Measurements from ENCODE around the gene THSD4.

THSD4 gene

GRCh38 chr15:71739355-71739754 lies 624.1 kb downstream of the THSD4 start:
- no peak for DNase-seq

- no peak for DNase-seq
These were observed 627.7 kb downstream of the THSD4 start for GRCh38 chr15:71742964-71743363.

- peak; percentile 59 for DNase-seq
These were observed 628.7 kb downstream of the THSD4 start for GRCh38 chr15:71743861-71744382.

GRCh38 chr15:71746719-71747118 lies 631.4 kb downstream of the THSD4 start:
- no peak for DNase-seq

GRCh38 chr15:71747128-71748083 lies 632.1 kb downstream of the THSD4 start:
- DNase-seq, result no peak

GRCh38 chr15:71748293-71748718 lies 633.0 kb downstream of the THSD4 start:
- DNase-seq, result no peak

GRCh38 chr15:71749500-71749899 lies 634.2 kb downstream of the THSD4 start:
- no peak for DNase-seq

GRCh38 chr15:71752128-71752527 lies 636.9 kb downstream of the THSD4 start:
- no peak for DNase-seq

GRCh38 chr15:71752604-71753289 lies 637.5 kb downstream of the THSD4 start:
- DNase-seq, result no peak

- no peak for DNase-seq
These were observed 638.1 kb downstream of the THSD4 start for GRCh38 chr15:71753346-71753745.

- DNase-seq, result no peak
These were observed 639.4 kb downstream of the THSD4 start for GRCh38 chr15:71754660-71755059.

GRCh38 chr15:71755092-71755970 lies 640.1 kb downstream of the THSD4 start:
- DNase-seq, result no peak

- no peak for DNase-seq
These were observed 641.5 kb downstream of the THSD4 start for GRCh38 chr15:71756599-71757352.

- DNase-seq, result no peak
These were observed 642.7 kb downstream of the THSD4 start for GRCh38 chr15:71757741-71758530.

- DNase-seq, result no peak
These were observed 643.4 kb downstream of the THSD4 start for GRCh38 chr15:71758711-71759110.

- DNase-seq, result no peak
These were observed 645.6 kb downstream of the THSD4 start for GRCh38 chr15:71760852-71761251.

GRCh38 chr15:71761649-71762048 lies 646.4 kb downstream of the THSD4 start:
- DNase-seq, result no peak

- no peak for DNase-seq
These were observed 652.9 kb downstream of the THSD4 start for GRCh38 chr15:71768184-71768583.

- no peak for DNase-seq
These were observed 658.1 kb downstream of the THSD4 start for GRCh38 chr15:71773206-71773859.

GRCh38 chr15:71775856-71776255 lies 660.6 kb downstream of the THSD4 start:
- DNase-seq, result no peak

GRCh38 chr15:71776304-71776703 lies 661.0 kb downstream of the THSD4 start:
- no peak for DNase-seq
